Measurements from ENCODE around the gene CD40.
A peak's percentile ranks its signal among the peaks of the same experiment; 100 is the strongest.

DNA sequence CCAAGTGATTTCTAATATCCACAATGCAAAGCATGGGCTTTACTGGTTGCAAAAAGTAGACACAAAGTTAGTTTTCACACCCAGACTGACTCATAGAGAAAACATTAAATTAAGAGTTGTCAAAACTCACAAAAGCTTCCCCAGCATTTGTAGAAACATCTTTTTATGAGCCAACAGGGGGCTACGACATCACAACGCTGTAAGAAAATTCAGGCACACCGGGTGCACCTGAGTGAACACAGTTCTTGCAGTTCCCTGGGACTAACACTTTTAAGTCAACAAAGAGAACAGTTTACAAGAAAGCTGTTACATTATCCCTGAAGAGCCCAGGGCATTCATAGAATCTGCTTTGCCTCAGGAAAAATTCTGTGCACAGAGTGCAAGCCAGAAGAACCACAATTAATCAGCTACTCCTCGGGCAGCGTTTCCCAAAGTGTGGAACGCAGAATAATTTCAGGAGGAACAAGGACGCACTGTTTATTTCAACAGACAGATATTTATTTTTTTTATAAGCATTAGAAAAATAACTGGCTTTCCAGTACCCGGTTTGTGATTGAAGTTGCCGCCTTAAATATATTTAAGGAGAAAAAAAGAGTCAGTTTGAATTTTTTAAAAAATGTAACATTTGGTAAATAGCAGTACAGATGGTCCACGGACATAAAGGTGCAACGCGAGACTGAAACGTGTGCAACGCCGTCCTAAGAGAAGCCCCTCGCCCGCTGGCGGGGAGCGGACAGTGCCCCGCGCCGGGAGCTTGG lies 29.5 kb upstream of the CD40 start:
- no peak for TF ChIP-seq POLR2A (IDR thresholded peaks at IDR 0.05; ENCODE audit: low read depth, low read length)
- no peak for TF ChIP-seq USF2 (IDR thresholded peaks at IDR 0.05; ENCODE audit: low read depth, low read length)
- TF ChIP-seq CTCF (conservative IDR thresholded peaks at IDR 0.05; ENCODE audit: low read depth, low read length), result 0 out of 2 replicates have a peak, but pooled peaks have one; percentile 2
- no peak for TF ChIP-seq SMC3 (IDR thresholded peaks at IDR 0.05; ENCODE audit: low read depth, low read length)
- no peak for TF ChIP-seq RFX5 (IDR thresholded peaks at IDR 0.05; ENCODE audit: low read depth, low read length)
- TF ChIP-seq RAD21 (IDR thresholded peaks at IDR 0.05; ENCODE audit: low read length), result no peak
- no peak for TF ChIP-seq CHD1 (IDR thresholded peaks at IDR 0.05; ENCODE audit: low read depth, low read length)
- no peak for TF ChIP-seq MXI1 (IDR thresholded peaks at IDR 0.05; ENCODE audit: borderline replicate concordance, low read depth, low read length)
- no peak for TF ChIP-seq BHLHE40 (IDR thresholded peaks at IDR 0.05; ENCODE audit: low read depth, low read length)

Data from IMR-90 (cell line).